ENCODE data around the gene SIX4.

The SIX4 gene

DNA sequence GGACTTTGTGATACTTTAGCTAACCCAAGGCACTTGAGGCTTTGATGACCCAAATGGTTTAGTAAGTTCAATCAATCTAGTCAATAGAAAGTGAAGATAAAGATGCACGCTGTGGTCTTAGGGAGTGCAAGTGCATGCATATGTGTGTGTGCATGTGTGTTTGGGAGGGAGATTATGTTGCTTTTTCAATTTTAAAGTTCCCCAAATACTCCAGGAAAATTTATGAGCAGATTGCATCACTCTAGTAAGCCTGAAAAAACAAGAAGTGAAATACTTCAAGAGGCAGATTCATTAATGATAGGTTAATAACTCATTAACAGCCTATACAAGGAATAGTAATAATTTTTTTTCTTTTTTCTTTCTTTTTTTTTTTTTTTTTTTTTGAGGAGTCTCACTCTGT lies 62.4 kb downstream of the SIX4 start:
- DNase-seq = no peak
